Stimulated activated naive CD8-positive, alpha-beta T cell treated with anti-CD3 and anti-CD28 coated beads, Interleukin-15, amount 100 ng/mL, for 72 hours (primary cell): Measurements from ENCODE around the gene HSPG2.
"Not testable (repeated sequence)": the region's sequence is repeated elsewhere in the genome, so short reads cannot be mapped to it uniquely, and the experiment has no call there.

Source experiments
- ATAC-seq: fragments of 150-1000 bp; cut with Tn5 transposase; 2 replicates; pipeline ENCODE4 v1.10.0; 2021; ENCODE audit warnings: mild to moderate bottlenecking, moderate library complexity
- DNase-seq, 2 donors: peaks; one replicate each; pipeline ENCODE4 v3.0.0; 2021 to 2022
- H3K27ac Mint-ChIP-seq, 2 donors: one replicate each; pipeline ENCODE4 v1.8.0; 2022; ENCODE audit warnings: mild to moderate bottlenecking in 2 of 2, mixed read lengths in 2 of 2, moderate library complexity in 2 of 2
- H3K27me3 Mint-ChIP-seq: one replicate; pipeline ENCODE4 v1.8.0; 2022; ENCODE audit warnings: mixed read lengths
- H3K4me1 Mint-ChIP-seq: one replicate; pipeline ENCODE4 v1.8.0; 2022; ENCODE audit warnings: mild to moderate bottlenecking, mixed read lengths
- H3K4me3 Mint-ChIP-seq, 2 donors: one replicate each; pipeline ENCODE4 v1.8.0; 2022; ENCODE audit warnings: mild to moderate bottlenecking in 2 of 2, mixed read lengths in 2 of 2, moderate library complexity in 1 of 2
- H3K9me3 Mint-ChIP-seq, 2 donors: one replicate each; pipeline ENCODE4 v1.8.0; 2022; ENCODE audit warnings: mixed read lengths in 2 of 2

The HSPG2 gene

GRCh38 chr1:21966247-21967000, 29.3 kb upstream of the HSPG2 start:
- H3K9me3 Mint-ChIP-seq = no peaks in the 10 kb centered on the region
- H3K4me3 Mint-ChIP-seq = no peak overlapping the region
- no peaks in the 10 kb centered on the region for H3K27me3 Mint-ChIP-seq
- peaks cover 7% of the 10 kb centered on the region for H3K4me1 Mint-ChIP-seq
- ATAC-seq = no peak
- no peak for DNase-seq
- no peak overlapping the region for H3K27ac Mint-ChIP-seq

GRCh38 chr1:21963477-21964217, 26.5 kb upstream of the HSPG2 start:
- Mint-ChIP-seq H3K27me3 (no peaks in the 10 kb centered on the region), H3K4me3 (peak overlapping the region in 1 of 2 donors; percentile 41), H3K27ac (peak overlapping the region in 1 of 2 donors; percentile 95), H3K4me1 (peaks cover 8% of the 10 kb centered on the region), H3K9me3 (no peaks in the 10 kb centered on the region)
- DNase-seq = peak; percentile 82 to 83
- peak; percentile 91 for ATAC-seq

- H3K4me1 Mint-ChIP-seq = peaks cover 26% of the 10 kb centered on the region
- no peak overlapping the region for H3K4me3 Mint-ChIP-seq
- ATAC-seq (no peak), DNase-seq (no peak)
- no peaks in the 10 kb centered on the region for H3K27me3 Mint-ChIP-seq
- no peaks in the 10 kb centered on the region for H3K9me3 Mint-ChIP-seq
- H3K27ac Mint-ChIP-seq = no peak overlapping the region
These were observed 24.7 kb upstream of the HSPG2 start for GRCh38 chr1:21961799-21962198.

- H3K27ac Mint-ChIP-seq = no peak overlapping the region
- no peaks in the 10 kb centered on the region for H3K27me3 Mint-ChIP-seq
- H3K4me3 Mint-ChIP-seq = no peak overlapping the region
- ATAC-seq = no peak
- no peaks in the 10 kb centered on the region for H3K9me3 Mint-ChIP-seq
- no peak for DNase-seq
- peaks cover 31% of the 10 kb centered on the region for H3K4me1 Mint-ChIP-seq
These were observed 24.2 kb upstream of the HSPG2 start for GRCh38 chr1:21961337-21961736.

GRCh38 chr1:21956720-21957552, 19.8 kb upstream of the HSPG2 start:
- H3K9me3 Mint-ChIP-seq = no peaks in the 10 kb centered on the region

GRCh38 chr1:21955501-21956281, 18.6 kb upstream of the HSPG2 start:
- Mint-ChIP-seq H3K9me3 (no peaks in the 10 kb centered on the region), H3K4me1 (peaks cover 31% of the 10 kb centered on the region), H3K27ac (peak overlapping the region; percentile 19 to 91), H3K4me3 (peak overlapping the region; percentile 19 to 91), H3K27me3 (no peaks in the 10 kb centered on the region)
- ATAC-seq (peak; percentile 27), DNase-seq (peak in 1 of 2 donors; percentile 15)

More at GRCh38 chr1:21956720-21957552, 19.8 kb upstream of the HSPG2 start:
- ATAC-seq = peak; percentile 87
- Mint-ChIP-seq H3K27me3 (no peaks in the 10 kb centered on the region), H3K27ac (peak overlapping the region; percentile 91 to 94), H3K4me3 (peak overlapping the region; percentile 69 to 91), H3K4me1 (peaks cover 31% of the 10 kb centered on the region)
- DNase-seq = peak; percentile 47 to 54

GRCh38 chr1:21955058-21955457, 17.9 kb upstream of the HSPG2 start:
- ATAC-seq (no peak), DNase-seq (no peak)
- H3K9me3 Mint-ChIP-seq = no peaks in the 10 kb centered on the region
- peaks cover 31% of the 10 kb centered on the region for H3K4me1 Mint-ChIP-seq
- no peak overlapping the region for H3K4me3 Mint-ChIP-seq
- no peak overlapping the region for H3K27ac Mint-ChIP-seq
- H3K27me3 Mint-ChIP-seq = no peaks in the 10 kb centered on the region

GRCh38 chr1:21952786-21953520, 15.8 kb upstream of the HSPG2 start:
- ATAC-seq = no peak
- Mint-ChIP-seq H3K4me3 (no peak overlapping the region), H3K27ac (no peak overlapping the region), H3K4me1 (peaks cover 24% of the 10 kb centered on the region), H3K9me3 (no peaks in the 10 kb centered on the region), H3K27me3 (no peaks in the 10 kb centered on the region)
- no peak for DNase-seq

GRCh38 chr1:21951226-21951870, 14.2 kb upstream of the HSPG2 start:
- no peak overlapping the region for H3K27ac Mint-ChIP-seq
- DNase-seq (no peak), ATAC-seq (no peak)
- H3K4me3 Mint-ChIP-seq = no peak overlapping the region
- H3K27me3 Mint-ChIP-seq = no peaks in the 10 kb centered on the region
- no peaks in the 10 kb centered on the region for H3K9me3 Mint-ChIP-seq
- H3K4me1 Mint-ChIP-seq = peaks cover 8% of the 10 kb centered on the region

- Mint-ChIP-seq H3K9me3 (no peaks in the 10 kb centered on the region), H3K4me3 (no peak overlapping the region), H3K4me1 (peaks cover 2% of the 10 kb centered on the region), H3K27me3 (no peaks in the 10 kb centered on the region), H3K27ac (no peak overlapping the region)
- DNase-seq = no peak
- ATAC-seq = no peak
These were observed 13.6 kb upstream of the HSPG2 start for GRCh38 chr1:21950734-21951133.

GRCh38 chr1:21946836-21947587, 9.9 kb upstream of the HSPG2 start:
- H3K4me3 Mint-ChIP-seq = no peak overlapping the region
- ATAC-seq (no peak), DNase-seq (no peak)
- H3K27ac Mint-ChIP-seq = no peak overlapping the region
- no peaks in the 10 kb centered on the region for H3K9me3 Mint-ChIP-seq
- H3K4me1 Mint-ChIP-seq = no peaks in the 10 kb centered on the region
- no peaks in the 10 kb centered on the region for H3K27me3 Mint-ChIP-seq

GRCh38 chr1:21944733-21945073, 7.6 kb upstream of the HSPG2 start:
- Mint-ChIP-seq H3K4me3 (no peak overlapping the region), H3K27ac (peak overlapping the region in 1 of 2 donors; percentile 6), H3K9me3 (no peaks in the 10 kb centered on the region), H3K27me3 (no peaks in the 10 kb centered on the region), H3K4me1 (no peaks in the 10 kb centered on the region)
- no peak for DNase-seq
- no peak for ATAC-seq

GRCh38 chr1:21942959-21943640, 6.0 kb upstream of the HSPG2 start:
- H3K27ac Mint-ChIP-seq, DNase-seq, H3K9me3 Mint-ChIP-seq, ATAC-seq, H3K27me3 Mint-ChIP-seq, H3K4me1 Mint-ChIP-seq, H3K4me3 Mint-ChIP-seq: not testable (repeated sequence)
